HCT116 (cell line): ENCODE results near the gene STK32B. TPM values are rescaled to one million over a fixed set of nuclear protein-coding genes. Genes with fewer than 3 reads are reported as not detected.

Experiments used
- ATAC-seq: fragments of 200-7000 bp; cut with Tn5 transposase; 2 replicates; pipeline ENCODE4 v1.9.1; 2020; ENCODE audit warnings: mild to moderate bottlenecking, moderate library complexity
- BruUV-seq: library from RNA; stranded (reverse); fragments of 400-500 nt; replicated peaks from 2 replicates; lab custom pipeline; 2021; lab: Mats Ljungman, UMichigan
- CTCF ChIA-PET: fragments of 300-600 bp; sonication (Branson Sonifier 250); formaldehyde crosslinking; loops from one replicate; lab custom pipeline; 2021; ENCODE audit warnings: antibody characterized with exemption; lab: Charles Lee
- POLR2A ChIA-PET: fragments of 300-600, 350-600 bp; sonication (Branson Sonifier 250); formaldehyde crosslinking; loops from one replicate; lab custom pipeline; 2021; ENCODE audit warnings: antibody characterized with exemption; lab: Charles Lee
- RAD21 ChIA-PET, 2 experiments: fragments of 300-600 bp; sonication (Branson Sonifier 250); formaldehyde crosslinking; loops; one replicate each; lab custom pipeline; 2023; ENCODE audit warnings: low total read pairs in 2 of 2; ENCODE audit not compliant: uncharacterized antibody in 2 of 2, unreplicated experiment in 2 of 2, low non-redundant PET in 1 of 2; lab: Charles Lee
- DNase-seq: peaks from one replicate; pipeline ENCODE4 v3.0.0-alpha.2; 2010; ENCODE audit warnings: low read depth, low spot score
- H2AFZ ChIP-seq: fragments of 200-600 bp; shearing (Covaris generic), sonication (generic); 2 replicates; pipeline ENCODE4 v1.6.1; 2017; ENCODE audit warnings: low read depth, mixed run types, mixed read lengths, antibody characterized with exemption, low read length; ENCODE audit not compliant: poor library complexity, severe bottlenecking
- H3K27ac ChIP-seq: 2 replicates; pipeline ENCODE4 v1.5.1; 2012; ENCODE audit warnings: low read depth, low read length
- H3K27me3 ChIP-seq: fragments of 200-600 bp; sonication (generic); 2 replicates; pipeline ENCODE4 v1.6.1; 2016; ENCODE audit warnings: mixed run types, low read length, mixed read lengths; ENCODE audit not compliant: insufficient read depth
- H3K36me3 ChIP-seq, 2 experiments: fragments of 200-500 bp in 1 of 2; fragments of 200-600 bp in 1 of 2; sonication (Bioruptor generic) in 1 of 2; sonication (generic) in 1 of 2; 2 replicates each; pipeline versions ENCODE4 v1.5.1 to v1.6.1; 2014 to 2016; ENCODE audit warnings: low read length in 2 of 2, inconsistent platforms in 1 of 2, mixed read lengths in 1 of 2, mixed run types in 1 of 2; ENCODE audit not compliant: insufficient read depth in 2 of 2, control insufficient read depth in 1 of 2
- H3K4me1 ChIP-seq, 2 experiments: fragments of 200-600 bp in 1 of 2; sonication (generic) in 1 of 2; 2 replicates each; pipeline versions ENCODE4 v1.5.1 to v1.6.1; 2012 to 2017; ENCODE audit warnings: low read length in 2 of 2, inconsistent platforms in 1 of 2, mild to moderate bottlenecking in 1 of 2, mixed read lengths in 1 of 2, mixed run types in 1 of 2, moderate library complexity in 1 of 2; ENCODE audit not compliant: insufficient read depth in 2 of 2, control insufficient read depth in 1 of 2
- H3K4me2 ChIP-seq: fragments of 200-600 bp; sonication (generic); 2 replicates; pipeline ENCODE4 v1.6.1; 2017; ENCODE audit warnings: mixed run types, low read length, mixed read lengths
- H3K4me3 ChIP-seq, 2 experiments: fragments of 200-600 bp in 1 of 2; sonication (generic) in 1 of 2; replicated peaks in 1 of 2; 2 replicates each; pipeline ENCODE4 v1.5.1; 2011 to 2016; ENCODE audit warnings: low read length in 2 of 2, control low read depth in 1 of 2, low read depth in 1 of 2, mild to moderate bottlenecking in 1 of 2, mixed read lengths in 1 of 2, mixed run types in 1 of 2
- H3K79me2 ChIP-seq: fragments of 200-600 bp; sonication (generic); 2 replicates; pipeline ENCODE4 v1.6.1; 2017; ENCODE audit warnings: mild to moderate bottlenecking, mixed run types, low read length, moderate library complexity, mixed read lengths; ENCODE audit not compliant: insufficient read depth
- H3K9ac ChIP-seq: fragments of 200-600 bp; sonication (generic); 2 replicates; pipeline ENCODE4 v1.6.1; 2016; ENCODE audit warnings: low read length, mixed read lengths
- H3K9me2 ChIP-seq: fragments of 200-600 bp; sonication (generic), shearing (Covaris generic); 2 replicates; pipeline ENCODE4 v1.6.1; 2017; ENCODE audit warnings: mixed run types, mild to moderate bottlenecking, moderate library complexity; ENCODE audit not compliant: insufficient read depth
- H3K9me3 ChIP-seq, 2 experiments: fragments of 200-500 bp in 1 of 2; fragments of 200-600 bp in 1 of 2; sonication (Bioruptor generic) in 1 of 2; sonication (generic) in 1 of 2; 2 replicates each; pipeline ENCODE4 v1.6.1; 2014 to 2017; ENCODE audit warnings: low read length in 2 of 2, mixed read lengths in 2 of 2, inconsistent platforms in 1 of 2, low read depth in 1 of 2, mild to moderate bottlenecking in 1 of 2, mixed run types in 1 of 2, moderate library complexity in 1 of 2; ENCODE audit not compliant: control insufficient read depth in 1 of 2, insufficient read depth in 1 of 2
- H4K20me1 ChIP-seq: fragments of 200-600 bp; sonication (generic), shearing (Covaris generic); 2 replicates; pipeline ENCODE4 v1.6.1; 2017; ENCODE audit warnings: mixed run types, mild to moderate bottlenecking, moderate library complexity; ENCODE audit not compliant: insufficient read depth
- CBX3 ChIP-seq: IDR thresholded peaks from 2 replicates; pipeline ENCODE4 v1.6.1; 2012; ENCODE audit warnings: low read depth
- ELF1 ChIP-seq: IDR thresholded peaks from 2 replicates; pipeline ENCODE4 v1.6.1; 2012; ENCODE audit warnings: low read depth, borderline replicate concordance
- EZH2phosphoT487 ChIP-seq: fragments of 200-600 bp; IDR thresholded peaks from 2 replicates; pipeline ENCODE4 v1.6.1; 2018; ENCODE audit warnings: antibody characterized with exemption, borderline replicate concordance
- JUND ChIP-seq: IDR thresholded peaks from 2 replicates; pipeline ENCODE4 v1.6.1; 2012
- POLR2AphosphoS5 ChIP-seq: IDR thresholded peaks from 2 replicates; pipeline ENCODE4 v1.6.1; 2011; ENCODE audit warnings: mild to moderate bottlenecking, low read depth, low read length, moderate library complexity
- RAD21 ChIP-seq: IDR thresholded peaks from 2 replicates; pipeline ENCODE4 v1.6.1; 2012; ENCODE audit warnings: low read depth, mild to moderate bottlenecking
- SRF ChIP-seq: IDR thresholded peaks from 2 replicates; pipeline ENCODE4 v1.6.1; 2012; ENCODE audit warnings: low read depth
- TCF7L2 ChIP-seq: IDR thresholded peaks from 2 replicates; pipeline ENCODE4 v1.7.0; 2011; ENCODE audit warnings: borderline replicate concordance, inconsistent platforms; ENCODE audit not compliant: insufficient read depth, insufficient read length; ENCODE audit errors: extremely low read depth
- ZFX ChIP-seq: fragments of 450-650 bp; IDR thresholded peaks from 2 replicates; pipeline ENCODE4 v1.6.1; 2017
- intact Hi-C: fragments of 100-400 bp; cut with micrococcal nuclease; formaldehyde crosslinking; loops from 2 replicates; pipeline ENCODE4 v1.10.0; 2022
- total RNA-seq: library from RNA; stranded (reverse); gene quantifications from one replicate; pipeline ENCODE4 v1.2.1, GENCODE V29; 2021; ENCODE audit not compliant: unreplicated experiment
- TF ChIP-seq, protein P1 (sequence below): IDR thresholded peaks from 2 replicates; pipeline ENCODE4 v1.6.1; 2012; ENCODE audit warnings: low read depth
- TF ChIP-seq, protein P2 (sequence below): IDR thresholded peaks from 2 replicates; pipeline ENCODE4 v1.6.1; 2012

The STK32B gene
- total RNA-seq, 1 experiment from 2014 or later = not detected

DNA sequence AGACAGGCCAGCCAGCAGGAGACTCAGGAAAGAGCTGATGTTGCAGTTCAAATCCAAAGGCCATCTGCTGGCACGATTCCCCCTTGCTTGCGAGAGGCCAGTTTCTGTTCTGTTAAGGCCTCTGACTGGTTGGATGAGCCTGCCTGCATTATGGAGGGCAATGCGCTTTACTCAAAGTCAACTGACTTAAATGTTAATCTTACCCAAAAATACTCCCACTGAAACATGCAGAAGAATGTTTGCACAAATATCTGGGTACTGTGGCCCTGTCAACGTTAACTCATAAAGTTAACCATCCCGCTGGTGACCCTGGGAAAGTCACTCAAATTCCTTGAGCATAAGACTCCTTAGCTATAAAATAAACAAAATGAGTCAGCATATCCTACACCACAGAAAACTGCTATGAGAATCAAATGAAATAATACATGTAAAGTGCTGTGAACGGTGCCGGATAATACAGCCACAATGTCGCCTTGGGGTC, 330.7 kb downstream of the STK32B start:
- RAD21 ChIA-PET = no interaction called here
- CTCF ChIA-PET = no interaction called here
- no TSS peak for BruUV-seq
- Histone ChIP-seq H3K27me3 (0 out of 2 replicates have a peak, but pooled peaks cover 6% of the 10 kb centered on the region), H3K9me2 (no peaks in the 10 kb centered on the region), H3K79me2 (no peaks in the 10 kb centered on the region), H3K27ac (no peak overlapping the region), H3K9me3 (no peaks in the 10 kb centered on the region), H2AFZ (no peak overlapping the region), H3K4me2 (no peak overlapping the region), H3K4me1 (no peaks in the 10 kb centered on the region), H3K36me3 (no peaks in the 10 kb centered on the region), H3K9ac (no peak overlapping the region), H4K20me1 (no peaks in the 10 kb centered on the region), H3K4me3 (no peak overlapping the region)
- TF ChIP-seq EZH2phosphoT487 (no peak), RAD21 (no peak), JUND (no peak), SRF (no peak), ZFX (no peak), POLR2AphosphoS5 (no peak), TCF7L2 (no peak), ELF1 (no peak), CBX3 (no peak)
- TF ChIP-seq, protein P1, sequence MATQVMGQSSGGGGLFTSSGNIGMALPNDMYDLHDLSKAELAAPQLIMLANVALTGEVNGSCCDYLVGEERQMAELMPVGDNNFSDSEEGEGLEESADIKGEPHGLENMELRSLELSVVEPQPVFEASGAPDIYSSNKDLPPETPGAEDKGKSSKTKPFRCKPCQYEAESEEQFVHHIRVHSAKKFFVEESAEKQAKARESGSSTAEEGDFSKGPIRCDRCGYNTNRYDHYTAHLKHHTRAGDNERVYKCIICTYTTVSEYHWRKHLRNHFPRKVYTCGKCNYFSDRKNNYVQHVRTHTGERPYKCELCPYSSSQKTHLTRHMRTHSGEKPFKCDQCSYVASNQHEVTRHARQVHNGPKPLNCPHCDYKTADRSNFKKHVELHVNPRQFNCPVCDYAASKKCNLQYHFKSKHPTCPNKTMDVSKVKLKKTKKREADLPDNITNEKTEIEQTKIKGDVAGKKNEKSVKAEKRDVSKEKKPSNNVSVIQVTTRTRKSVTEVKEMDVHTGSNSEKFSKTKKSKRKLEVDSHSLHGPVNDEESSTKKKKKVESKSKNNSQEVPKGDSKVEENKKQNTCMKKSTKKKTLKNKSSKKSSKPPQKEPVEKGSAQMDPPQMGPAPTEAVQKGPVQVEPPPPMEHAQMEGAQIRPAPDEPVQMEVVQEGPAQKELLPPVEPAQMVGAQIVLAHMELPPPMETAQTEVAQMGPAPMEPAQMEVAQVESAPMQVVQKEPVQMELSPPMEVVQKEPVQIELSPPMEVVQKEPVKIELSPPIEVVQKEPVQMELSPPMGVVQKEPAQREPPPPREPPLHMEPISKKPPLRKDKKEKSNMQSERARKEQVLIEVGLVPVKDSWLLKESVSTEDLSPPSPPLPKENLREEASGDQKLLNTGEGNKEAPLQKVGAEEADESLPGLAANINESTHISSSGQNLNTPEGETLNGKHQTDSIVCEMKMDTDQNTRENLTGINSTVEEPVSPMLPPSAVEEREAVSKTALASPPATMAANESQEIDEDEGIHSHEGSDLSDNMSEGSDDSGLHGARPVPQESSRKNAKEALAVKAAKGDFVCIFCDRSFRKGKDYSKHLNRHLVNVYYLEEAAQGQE = no peak
- TF ChIP-seq, protein P2, sequence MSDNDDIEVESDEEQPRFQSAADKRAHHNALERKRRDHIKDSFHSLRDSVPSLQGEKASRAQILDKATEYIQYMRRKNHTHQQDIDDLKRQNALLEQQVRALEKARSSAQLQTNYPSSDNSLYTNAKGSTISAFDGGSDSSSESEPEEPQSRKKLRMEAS = no peak
- ATAC-seq (no peak), DNase-seq (no peak)
- intact Hi-C loops = no loop called here
- POLR2A ChIA-PET = no interaction called here
